ENCODE measurements around the gene UROC1. TPM values are rescaled to one million over a fixed set of nuclear protein-coding genes. Genes with fewer than 3 reads are reported as not detected.

UROC1 gene
- total and polyA plus RNA-seq, 2 of the 13 experiments (the other 11 are each of a cell fraction or from before 2014, with no cell fraction given): 0.71 to 1.3 TPM

DNA sequence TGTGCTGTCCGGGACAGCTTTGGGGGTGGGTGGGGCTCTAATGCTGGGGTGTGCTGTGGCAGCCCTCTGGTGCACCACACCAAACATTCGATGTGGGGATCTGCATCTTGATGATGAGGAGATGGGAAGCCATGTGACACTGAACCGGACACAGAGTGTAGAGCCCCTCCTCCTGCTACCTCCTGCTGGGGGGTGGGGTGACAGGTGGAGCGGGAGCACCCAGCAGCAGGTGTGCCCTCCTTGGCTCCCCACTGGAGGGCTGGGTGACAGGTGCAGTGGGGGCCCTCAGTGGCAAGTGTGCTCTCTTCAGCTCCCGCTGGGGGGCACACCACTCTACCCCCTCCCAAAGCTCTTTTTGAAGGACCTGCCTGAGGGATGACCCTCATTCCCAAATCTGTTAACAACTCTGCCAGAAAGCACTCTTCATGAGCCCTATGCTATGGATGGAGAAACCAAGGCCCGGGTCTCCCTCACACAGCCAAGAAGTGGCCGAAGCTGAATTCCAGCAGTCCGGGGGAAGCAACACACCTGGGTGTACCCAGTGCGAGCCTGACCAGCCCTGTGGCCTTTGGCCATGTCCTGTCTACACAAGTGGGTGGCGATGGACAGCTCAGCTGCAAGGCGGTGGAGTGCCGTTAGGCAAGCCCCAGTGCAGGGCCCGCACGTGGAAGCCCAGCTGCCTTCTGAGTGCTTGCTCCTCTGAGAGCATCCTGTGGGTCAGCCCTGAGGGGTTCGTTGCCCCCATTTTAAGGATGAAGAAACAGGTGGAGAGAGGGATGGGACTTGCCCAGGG, 609 bp upstream of the UROC1 start (continued):
- TF ChIP-seq ZNF629 (CRISPR knock-in tag; conservative IDR thresholded peaks at IDR 0.05): peak; percentile 86
- TF ChIP-seq, protein P1, sequence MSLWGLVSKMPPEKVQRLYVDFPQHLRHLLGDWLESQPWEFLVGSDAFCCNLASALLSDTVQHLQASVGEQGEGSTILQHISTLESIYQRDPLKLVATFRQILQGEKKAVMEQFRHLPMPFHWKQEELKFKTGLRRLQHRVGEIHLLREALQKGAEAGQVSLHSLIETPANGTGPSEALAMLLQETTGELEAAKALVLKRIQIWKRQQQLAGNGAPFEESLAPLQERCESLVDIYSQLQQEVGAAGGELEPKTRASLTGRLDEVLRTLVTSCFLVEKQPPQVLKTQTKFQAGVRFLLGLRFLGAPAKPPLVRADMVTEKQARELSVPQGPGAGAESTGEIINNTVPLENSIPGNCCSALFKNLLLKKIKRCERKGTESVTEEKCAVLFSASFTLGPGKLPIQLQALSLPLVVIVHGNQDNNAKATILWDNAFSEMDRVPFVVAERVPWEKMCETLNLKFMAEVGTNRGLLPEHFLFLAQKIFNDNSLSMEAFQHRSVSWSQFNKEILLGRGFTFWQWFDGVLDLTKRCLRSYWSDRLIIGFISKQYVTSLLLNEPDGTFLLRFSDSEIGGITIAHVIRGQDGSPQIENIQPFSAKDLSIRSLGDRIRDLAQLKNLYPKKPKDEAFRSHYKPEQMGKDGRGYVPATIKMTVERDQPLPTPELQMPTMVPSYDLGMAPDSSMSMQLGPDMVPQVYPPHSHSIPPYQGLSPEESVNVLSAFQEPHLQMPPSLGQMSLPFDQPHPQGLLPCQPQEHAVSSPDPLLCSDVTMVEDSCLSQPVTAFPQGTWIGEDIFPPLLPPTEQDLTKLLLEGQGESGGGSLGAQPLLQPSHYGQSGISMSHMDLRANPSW (CRISPR knock-in tag; IDR thresholded peaks at IDR 0.05; ENCODE audit: borderline replicate concordance): no peak
- TF ChIP-seq GFI1 (CRISPR knock-in tag; IDR thresholded peaks at IDR 0.05; ENCODE audit: borderline replicate concordance): no peak
- no peak for TF ChIP-seq SKI (IDR thresholded peaks at IDR 0.05; ENCODE audit: partially characterized antibody)
- TF ChIP-seq PHF20 (CRISPR knock-in tag; IDR thresholded peaks at IDR 0.05): 0 out of 2 replicates have a peak, but pooled peaks have one; percentile 31
- peak; percentile 62 for TF ChIP-seq ARNTL (CRISPR knock-in tag; IDR thresholded peaks at IDR 0.05)
- no peak for TF ChIP-seq ZKSCAN5 (CRISPR knock-in tag; IDR thresholded peaks at IDR 0.05)
- TF ChIP-seq, protein P2, sequence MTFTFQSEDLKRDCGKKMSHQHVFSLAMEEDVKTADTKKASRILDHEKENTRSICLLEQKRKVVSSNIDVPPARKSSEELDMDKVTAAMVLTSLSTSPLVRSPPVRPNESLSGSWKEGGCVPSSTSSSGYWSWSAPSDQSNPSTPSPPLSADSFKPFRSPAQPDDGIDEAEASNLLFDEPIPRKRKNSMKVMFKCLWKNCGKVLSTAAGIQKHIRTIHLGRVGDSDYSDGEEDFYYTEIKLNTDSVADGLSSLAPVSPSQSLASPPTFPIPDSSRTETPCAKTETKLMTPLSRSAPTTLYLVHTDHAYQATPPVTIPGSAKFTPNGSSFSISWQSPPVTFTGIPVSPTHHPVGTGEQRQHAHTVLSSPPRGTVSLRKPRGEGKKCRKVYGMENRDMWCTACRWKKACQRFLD (CRISPR knock-in tag; IDR thresholded peaks at IDR 0.05; ENCODE audit: borderline replicate concordance): no peak
- TF ChIP-seq, protein P3, sequence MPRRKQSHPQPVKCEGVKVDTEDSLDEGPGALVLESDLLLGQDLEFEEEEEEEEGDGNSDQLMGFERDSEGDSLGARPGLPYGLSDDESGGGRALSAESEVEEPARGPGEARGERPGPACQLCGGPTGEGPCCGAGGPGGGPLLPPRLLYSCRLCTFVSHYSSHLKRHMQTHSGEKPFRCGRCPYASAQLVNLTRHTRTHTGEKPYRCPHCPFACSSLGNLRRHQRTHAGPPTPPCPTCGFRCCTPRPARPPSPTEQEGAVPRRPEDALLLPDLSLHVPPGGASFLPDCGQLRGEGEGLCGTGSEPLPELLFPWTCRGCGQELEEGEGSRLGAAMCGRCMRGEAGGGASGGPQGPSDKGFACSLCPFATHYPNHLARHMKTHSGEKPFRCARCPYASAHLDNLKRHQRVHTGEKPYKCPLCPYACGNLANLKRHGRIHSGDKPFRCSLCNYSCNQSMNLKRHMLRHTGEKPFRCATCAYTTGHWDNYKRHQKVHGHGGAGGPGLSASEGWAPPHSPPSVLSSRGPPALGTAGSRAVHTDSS (CRISPR knock-in tag; conservative IDR thresholded peaks at IDR 0.05): no peak
- TF ChIP-seq KAT8 (CRISPR knock-in tag; IDR thresholded peaks at IDR 0.05): peak; percentile 21; the same call in 1 of the 2 replicates
- TF ChIP-seq, protein P4, sequence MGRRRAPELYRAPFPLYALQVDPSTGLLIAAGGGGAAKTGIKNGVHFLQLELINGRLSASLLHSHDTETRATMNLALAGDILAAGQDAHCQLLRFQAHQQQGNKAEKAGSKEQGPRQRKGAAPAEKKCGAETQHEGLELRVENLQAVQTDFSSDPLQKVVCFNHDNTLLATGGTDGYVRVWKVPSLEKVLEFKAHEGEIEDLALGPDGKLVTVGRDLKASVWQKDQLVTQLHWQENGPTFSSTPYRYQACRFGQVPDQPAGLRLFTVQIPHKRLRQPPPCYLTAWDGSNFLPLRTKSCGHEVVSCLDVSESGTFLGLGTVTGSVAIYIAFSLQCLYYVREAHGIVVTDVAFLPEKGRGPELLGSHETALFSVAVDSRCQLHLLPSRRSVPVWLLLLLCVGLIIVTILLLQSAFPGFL (CRISPR knock-in tag; IDR thresholded peaks at IDR 0.05): no peak
- no peak for TF ChIP-seq REL (CRISPR knock-in tag; conservative IDR thresholded peaks at IDR 0.05)
